Left ventricle myocardium inferior (tissue), 1 donor: ENCODE results near the gene HS6ST1. TPM values are rescaled to one million over a fixed set of nuclear protein-coding genes. Genes with fewer than 3 reads are reported as not detected.

ENCODE experiments used
- DNase-seq: peaks from one replicate; pipeline ENCODE4 v3.0.0-alpha.2; 2020
- H3K27ac ChIP-seq: fragments of 200-600 bp; replicated peaks from 2 replicates; pipeline ENCODE4 v1.8.0; 2021
- H3K27me3 ChIP-seq: fragments of 200-600 bp; 2 replicates; pipeline ENCODE4 v1.8.0; 2021; ENCODE audit warnings: low read depth
- H3K36me3 ChIP-seq: fragments of 200-600 bp; 2 replicates; pipeline ENCODE4 v1.8.0; 2021
- H3K4me1 ChIP-seq: fragments of 200-600 bp; 2 replicates; pipeline ENCODE4 v1.8.0; 2021
- H3K4me3 ChIP-seq: fragments of 200-600 bp; 2 replicates; pipeline ENCODE4 v1.8.0; 2021; ENCODE audit warnings: mild to moderate bottlenecking, moderate library complexity
- H3K9me3 ChIP-seq: fragments of 200-600 bp; replicated peaks from 2 replicates; pipeline ENCODE4 v1.8.0; 2021
- CTCF ChIP-seq: fragments of 200-600 bp; IDR thresholded peaks from 2 replicates; pipeline ENCODE4 v1.8.0; 2021; ENCODE audit warnings: antibody characterized with exemption, mild to moderate bottlenecking, borderline replicate concordance
- intact Hi-C: fragments of 100-400 bp; cut with micrococcal nuclease; formaldehyde crosslinking; loops from one replicate; pipeline ENCODE4 v1.11.0; 2022
- total RNA-seq: library from RNA; stranded (reverse); fragmentation: NEBNext Ultra II Directional; extraction: Animal tissue kit (Norgen Biotek cat#: 25700); gene quantifications from one replicate; pipeline ENCODE4 v1.2.1, GENCODE V29; 2021
- donor health status: DM: no; HTN: yes; CAD: no; lungs with severe emphysema.

HS6ST1 gene
- total RNA-seq, 1 donor from 2014 or later, result 26.7 TPM

- no peak for TF ChIP-seq CTCF
- H3K9me3 ChIP-seq, result peaks cover 19% of the 10 kb centered on the region
- H3K36me3 ChIP-seq, result peaks cover 12% of the 10 kb centered on the region
- H3K27ac ChIP-seq, result no peak overlapping the region
- no peaks in the 10 kb centered on the region for H3K27me3 ChIP-seq
- intact Hi-C loops, result no loop called here
- peaks cover 42% of the 10 kb centered on the region for H3K4me1 ChIP-seq
- no peak for DNase-seq
- H3K4me3 ChIP-seq, result no peak overlapping the region
Measured at GRCh38 chr2:128279009-128279408, 39.7 kb downstream of the HS6ST1 start.

- Histone ChIP-seq H3K9me3 (peaks cover 19% of the 10 kb centered on the region), H3K4me3 (no peak overlapping the region), H3K27ac (no peak overlapping the region), H3K4me1 (peaks cover 33% of the 10 kb centered on the region), H3K36me3 (peaks cover 12% of the 10 kb centered on the region), H3K27me3 (no peaks in the 10 kb centered on the region)
- no peak for DNase-seq
- no peak for TF ChIP-seq CTCF
- intact Hi-C loops, result no loop called here
Measured at GRCh38 chr2:128277961-128278681, 40.5 kb downstream of the HS6ST1 start.

DNA sequence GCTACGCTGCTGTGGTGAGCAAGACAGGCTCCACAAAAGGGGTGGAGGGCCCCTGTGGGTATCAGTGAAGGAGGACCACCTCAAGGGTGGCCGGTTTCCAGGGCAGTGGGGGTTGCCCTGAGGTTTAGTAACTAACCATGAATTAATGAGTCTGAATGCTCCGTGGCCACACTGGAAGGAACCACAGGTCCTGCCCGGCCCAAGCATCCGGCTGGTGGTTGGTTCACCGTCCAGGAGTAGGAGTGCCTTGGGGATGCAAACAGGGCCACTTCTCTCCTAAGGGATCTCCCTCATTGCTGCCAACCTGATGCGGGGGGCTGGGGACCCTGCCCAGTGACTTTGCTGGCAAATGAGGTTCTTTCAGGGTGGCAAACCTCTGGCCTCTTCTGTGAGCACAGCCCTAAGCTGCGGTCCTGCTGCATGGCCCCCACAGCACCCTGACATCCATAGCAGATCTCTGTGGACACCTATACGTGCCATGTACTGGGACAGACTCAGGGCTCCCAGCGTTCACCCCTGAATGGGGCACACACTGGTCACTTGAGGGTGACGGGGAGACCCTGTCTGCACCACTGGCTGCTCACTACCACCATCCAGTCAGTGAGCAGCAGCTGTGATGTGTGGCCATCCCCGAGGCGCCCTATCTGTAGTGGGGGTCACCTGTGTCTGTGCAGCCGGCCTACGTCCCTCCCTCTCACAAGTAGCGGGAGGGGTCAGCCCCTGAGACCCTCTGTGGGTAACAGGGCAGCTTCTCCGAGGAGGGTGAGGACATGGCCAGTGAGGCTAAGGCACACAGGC, 41.6 kb downstream of the HS6ST1 start:
- H3K4me1 ChIP-seq, result peaks cover 23% of the 10 kb centered on the region
- no peak overlapping the region for H3K4me3 ChIP-seq
- no peak overlapping the region for H3K27ac ChIP-seq
- intact Hi-C loops, result no loop called here
- no peaks in the 10 kb centered on the region for H3K27me3 ChIP-seq
- DNase-seq, result no peak
- peaks cover 19% of the 10 kb centered on the region for H3K9me3 ChIP-seq
- no peak for TF ChIP-seq CTCF
- peaks cover 12% of the 10 kb centered on the region for H3K36me3 ChIP-seq

- no peaks in the 10 kb centered on the region for H3K27me3 ChIP-seq
- intact Hi-C loops, result no loop called here
- peaks cover 19% of the 10 kb centered on the region for H3K4me1 ChIP-seq
- no peak for TF ChIP-seq CTCF
- H3K36me3 ChIP-seq, result peaks cover 12% of the 10 kb centered on the region
- no peak for DNase-seq
- H3K9me3 ChIP-seq, result peaks cover 19% of the 10 kb centered on the region
- H3K27ac ChIP-seq, result no peak overlapping the region
- no peak overlapping the region for H3K4me3 ChIP-seq
Measured at GRCh38 chr2:128275498-128276045, 43.1 kb downstream of the HS6ST1 start.

- no peak for DNase-seq
- no peak overlapping the region for H3K27ac ChIP-seq
- no peak for TF ChIP-seq CTCF
- no peak overlapping the region for H3K4me3 ChIP-seq
- H3K4me1 ChIP-seq, result peaks cover 11% of the 10 kb centered on the region
- H3K36me3 ChIP-seq, result peaks cover 12% of the 10 kb centered on the region
- H3K9me3 ChIP-seq, result peaks cover 19% of the 10 kb centered on the region
- intact Hi-C loops, result no loop called here
- no peaks in the 10 kb centered on the region for H3K27me3 ChIP-seq
Measured at GRCh38 chr2:128274218-128274617, 44.5 kb downstream of the HS6ST1 start.
